RWPE1 (cell line): Measurements from ENCODE around the gene PARP14.

Source experiments
- CTCF ChIA-PET: fragments of 350-600 bp; sonication (Branson Sonifier 250); formaldehyde crosslinking; extraction: SDS; loops from one replicate; lab custom pipeline; 2021; lab: Yijun Ruan, JAX
- POLR2A ChIA-PET: fragments of 400-600 bp; formaldehyde crosslinking; extraction: SDS; loops from one replicate; lab custom pipeline; 2020; ENCODE audit warnings: antibody characterized with exemption; ENCODE audit not compliant: low non-redundant PET; lab: Yijun Ruan, JAX
- DNase-seq: peaks from one replicate; pipeline ENCODE4 v3.0.0; 2012; ENCODE audit warnings: low spot score
- H3K27ac ChIP-seq: fragments of 450-650 bp; 2 replicates; pipeline ENCODE4 v1.5.1; 2017
- TF ChIP-seq, protein P1 (sequence below): fragments of 450-650 bp; conservative IDR thresholded peaks from 2 replicates; pipeline ENCODE4 v1.5.1; 2017; ENCODE audit warnings: low read depth, mild to moderate bottlenecking

The PARP14 gene

DNA sequence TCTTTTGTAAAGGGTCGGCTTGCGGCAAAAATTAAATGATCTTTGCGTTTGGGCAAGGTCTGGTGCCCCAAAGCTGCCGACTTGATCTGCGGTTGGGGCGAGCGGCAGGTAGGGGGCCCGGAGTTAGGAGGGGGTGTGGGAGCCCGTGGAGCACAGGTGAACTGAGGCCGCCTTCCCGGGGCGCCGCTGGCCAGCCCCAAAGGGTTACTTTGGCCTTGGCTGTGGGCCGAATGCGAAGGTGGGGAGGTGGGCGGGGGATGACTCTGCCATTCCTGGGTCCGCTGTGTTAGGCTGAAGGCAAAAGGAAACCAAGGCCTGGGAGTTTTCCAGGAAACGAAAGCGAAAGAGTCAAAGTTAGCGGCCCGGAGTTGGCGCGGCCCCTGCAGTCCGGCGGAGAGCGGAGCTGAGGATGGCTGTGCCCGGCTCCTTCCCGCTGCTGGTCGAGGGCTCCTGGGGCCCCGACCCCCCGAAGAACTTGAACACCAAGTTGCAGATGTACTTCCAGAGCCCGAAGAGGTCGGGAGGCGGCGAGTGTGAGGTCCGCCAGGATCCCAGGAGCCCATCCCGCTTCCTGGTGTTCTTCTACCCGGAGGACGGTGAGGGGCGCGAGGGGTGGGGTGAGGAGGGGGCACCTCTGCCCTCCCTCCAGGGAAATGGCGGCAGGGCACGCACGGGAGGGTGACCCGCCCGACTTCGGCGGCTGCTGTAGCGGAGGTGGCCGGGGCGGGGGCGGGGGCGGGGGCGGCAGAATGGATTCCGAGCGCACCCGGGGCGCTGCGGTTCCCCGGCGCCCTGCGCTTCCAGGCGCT, at the start of gene PARP14:
TSS of gene PARP14 (plus strand) at position 365 of the 809 bp plus-strand sequence. CDS start at position 410, 45 bp downstream.
- ChIA-PET CTCF (interaction anchor here (0.7 to 1.1 kb wide), 3 partner anchors 118 to 221 kb away, joined by 3 to 4 read pairs (median 3); no protein-coding TSS in a partner anchor), POLR2A (no interaction called here)
- DNase-seq, result peak; percentile 66
- TF ChIP-seq, protein P1, sequence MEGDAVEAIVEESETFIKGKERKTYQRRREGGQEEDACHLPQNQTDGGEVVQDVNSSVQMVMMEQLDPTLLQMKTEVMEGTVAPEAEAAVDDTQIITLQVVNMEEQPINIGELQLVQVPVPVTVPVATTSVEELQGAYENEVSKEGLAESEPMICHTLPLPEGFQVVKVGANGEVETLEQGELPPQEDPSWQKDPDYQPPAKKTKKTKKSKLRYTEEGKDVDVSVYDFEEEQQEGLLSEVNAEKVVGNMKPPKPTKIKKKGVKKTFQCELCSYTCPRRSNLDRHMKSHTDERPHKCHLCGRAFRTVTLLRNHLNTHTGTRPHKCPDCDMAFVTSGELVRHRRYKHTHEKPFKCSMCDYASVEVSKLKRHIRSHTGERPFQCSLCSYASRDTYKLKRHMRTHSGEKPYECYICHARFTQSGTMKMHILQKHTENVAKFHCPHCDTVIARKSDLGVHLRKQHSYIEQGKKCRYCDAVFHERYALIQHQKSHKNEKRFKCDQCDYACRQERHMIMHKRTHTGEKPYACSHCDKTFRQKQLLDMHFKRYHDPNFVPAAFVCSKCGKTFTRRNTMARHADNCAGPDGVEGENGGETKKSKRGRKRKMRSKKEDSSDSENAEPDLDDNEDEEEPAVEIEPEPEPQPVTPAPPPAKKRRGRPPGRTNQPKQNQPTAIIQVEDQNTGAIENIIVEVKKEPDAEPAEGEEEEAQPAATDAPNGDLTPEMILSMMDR, result no peak
- peak within 1 kb of the TSS; percentile 84 for H3K27ac ChIP-seq

DNA sequence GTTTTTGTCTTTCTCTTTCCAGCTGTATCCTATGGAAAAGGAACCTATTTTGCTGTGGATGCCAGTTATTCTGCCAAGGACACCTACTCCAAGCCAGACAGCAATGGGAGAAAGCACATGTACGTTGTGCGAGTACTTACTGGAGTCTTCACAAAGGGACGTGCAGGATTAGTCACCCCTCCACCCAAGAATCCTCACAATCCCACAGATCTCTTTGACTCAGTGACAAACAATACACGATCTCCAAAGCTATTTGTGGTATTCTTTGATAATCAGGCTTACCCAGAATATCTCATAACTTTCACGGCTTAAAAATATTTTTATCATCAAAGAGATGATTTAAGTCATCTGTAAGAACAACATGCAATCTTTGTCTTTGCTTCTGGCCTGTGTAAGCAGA, 44.9 kb upstream of the PARP14 start:
- DNase-seq, result peak; percentile 27
- ChIA-PET CTCF (no interaction called here), POLR2A (no interaction called here)
- H3K27ac ChIP-seq, result no peak overlapping the region
- TF ChIP-seq, protein P1, result no peak

GRCh38 chr3:122636697-122637096, 43.9 kb upstream of the PARP14 start:
- ChIA-PET POLR2A (no interaction called here), CTCF (no interaction called here)
- TF ChIP-seq, protein P1, result no peak
- peak; percentile 13 for DNase-seq
- H3K27ac ChIP-seq, result no peak overlapping the region

- DNase-seq, result no peak
- CTCF ChIA-PET, result interaction anchor here (0.8 kb wide), 1 partner anchor 688 kb away, joined by 4 read pairs; no protein-coding TSS in a partner anchor
- TF ChIP-seq, protein P1, result no peak
- H3K27ac ChIP-seq, result no peak overlapping the region
- POLR2A ChIA-PET, result no interaction called here
Measured at GRCh38 chr3:122640437-122640999, 40.1 kb upstream of the PARP14 start.

- ChIA-PET POLR2A (no interaction called here), CTCF (no interaction called here)
- no peak overlapping the region for H3K27ac ChIP-seq
Measured at GRCh38 chr3:122642935-122643334, 37.7 kb upstream of the PARP14 start.

More at GRCh38 chr3:122642935-122643334, 37.7 kb upstream of the PARP14 start:
- TF ChIP-seq, protein P1, result no peak
- no peak for DNase-seq
